Suppressor macrophage treated with lipopolysaccharide for 1 hour (primary cell): ENCODE measurements around the gene UNC45B.
"Not testable (repeated sequence)": the region's sequence is repeated elsewhere in the genome, so short reads cannot be mapped to it uniquely, and the experiment has no call there.

Experiments
- DNase-seq, 3 donors: peaks; one replicate each; pipeline ENCODE4 v3.0.0-alpha.2; 2020 to 2022

The UNC45B gene

GRCh38 chr17:35174835-35175334 lies 27.3 kb downstream of the UNC45B start:
- no peak for DNase-seq

DNA sequence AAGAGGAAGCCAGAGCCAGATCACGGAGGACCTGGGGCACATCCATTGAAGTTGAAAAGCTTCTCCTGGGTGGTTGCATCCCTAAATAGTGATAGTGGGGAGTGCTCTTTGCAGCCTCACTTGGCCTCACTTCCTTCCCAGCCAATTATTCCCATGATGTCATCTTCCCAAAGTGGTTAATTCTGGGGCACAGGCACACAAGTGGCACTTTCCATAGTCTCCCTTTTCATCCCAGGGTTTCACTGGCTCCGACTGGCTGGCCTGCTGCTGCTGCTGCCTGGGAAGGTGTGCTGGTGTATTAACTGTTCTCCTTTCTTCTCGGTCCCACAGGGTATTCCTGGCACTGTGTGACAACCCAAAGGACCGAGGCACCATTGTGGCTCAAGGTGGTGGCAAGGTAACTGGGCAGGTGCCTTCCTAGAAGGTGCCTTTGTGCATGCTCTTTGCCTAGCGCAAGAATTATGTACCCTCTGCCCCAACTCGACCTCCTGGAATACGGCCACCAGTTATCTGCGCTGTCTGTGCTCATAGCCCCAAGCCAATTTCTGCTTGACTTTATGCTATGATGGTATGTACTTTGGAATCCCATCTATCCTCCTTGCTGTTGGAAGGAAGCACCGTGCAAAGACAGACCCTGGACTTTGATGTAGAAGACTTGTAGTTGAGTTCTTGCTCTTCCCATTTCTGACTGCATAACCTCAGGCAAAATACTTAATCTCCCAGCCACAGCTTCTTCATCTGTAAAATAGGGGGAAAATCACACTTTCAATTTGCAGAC lies 28.2 kb downstream of the UNC45B start:
- DNase-seq: no peak

GRCh38 chr17:35176897-35177296 lies 29.3 kb downstream of the UNC45B start:
- no peak for DNase-seq

- not testable (repeated sequence) for DNase-seq
These were observed 31.8 kb downstream of the UNC45B start for GRCh38 chr17:35179379-35179778.

DNA sequence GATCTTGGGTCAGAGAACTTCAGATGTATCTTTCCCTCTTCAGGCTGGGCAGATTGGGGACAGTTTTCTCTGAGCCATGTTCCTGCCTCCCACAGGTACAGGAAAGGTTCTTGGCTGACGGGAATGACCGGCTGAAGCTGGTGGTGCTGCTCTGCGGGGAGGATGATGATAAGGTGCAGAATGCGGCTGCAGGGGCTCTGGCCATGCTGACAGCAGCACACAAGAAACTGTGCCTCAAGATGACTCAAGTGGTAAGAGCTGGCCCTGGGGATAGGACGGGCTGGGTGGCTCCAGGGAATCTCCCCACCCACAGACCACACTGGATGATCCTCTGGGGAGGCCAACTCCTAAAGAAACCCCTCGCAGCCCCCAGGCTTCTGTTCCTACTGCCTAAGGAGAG lies 35.7 kb downstream of the UNC45B start:
- DNase-seq: peak; percentile 69 to 86 (median 76)

DNA sequence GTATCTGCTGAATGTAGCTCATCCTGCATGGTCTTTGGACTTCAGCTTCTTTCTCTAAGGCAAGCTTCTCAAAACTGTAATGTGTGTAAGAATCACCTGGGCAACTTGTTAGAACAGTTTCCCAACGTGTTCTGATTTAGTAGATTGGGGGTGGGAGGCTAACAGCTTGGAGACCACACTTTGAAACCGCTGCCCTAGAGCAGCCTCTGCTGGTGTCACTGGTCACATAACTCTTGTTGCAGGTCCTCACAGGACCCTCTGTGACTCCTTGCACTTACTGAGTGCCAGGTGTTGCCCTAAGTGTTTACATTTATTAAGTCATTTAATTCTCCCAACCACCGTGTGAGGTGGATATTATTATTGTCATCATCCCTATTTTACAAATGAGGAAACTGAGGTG lies 36.7 kb downstream of the UNC45B start:
- DNase-seq: no peak

- peak; percentile 85 to 91 (median 90) for DNase-seq
These were observed 38.2 kb downstream of the UNC45B start for GRCh38 chr17:35185849-35186248.

- no peak for DNase-seq
These were observed 39.9 kb downstream of the UNC45B start for GRCh38 chr17:35187481-35187880.

GRCh38 chr17:35188111-35188510 lies 40.5 kb downstream of the UNC45B start:
- peak; percentile 62 to 80 (median 67) for DNase-seq

- DNase-seq: peak; percentile 80 to 94 (median 93)
These were observed 41.7 kb downstream of the UNC45B start for GRCh38 chr17:35189291-35189690.

GRCh38 chr17:35191001-35191695 lies 43.5 kb downstream of the UNC45B start:
- DNase-seq: no peak

DNA sequence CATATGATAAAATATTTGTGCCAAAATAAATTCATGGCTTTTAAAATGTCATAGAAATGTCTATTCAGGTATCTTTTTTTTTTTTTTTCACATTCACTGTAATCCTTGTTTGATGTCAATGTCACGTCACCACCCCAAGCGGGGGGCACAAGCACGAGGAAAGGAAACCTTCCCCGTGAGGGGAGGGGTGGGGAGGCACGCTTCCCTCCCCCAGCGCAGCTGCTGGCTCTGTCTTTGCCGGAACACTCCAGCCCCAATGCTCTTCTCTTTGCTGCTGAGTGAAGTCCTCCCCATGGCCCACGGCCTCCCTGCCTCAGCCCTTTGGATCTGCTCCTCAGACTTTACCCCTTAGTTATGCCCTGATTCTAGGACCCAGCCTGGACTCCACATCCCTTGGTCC lies 45.1 kb downstream of the UNC45B start:
- DNase-seq: no peak

DNA sequence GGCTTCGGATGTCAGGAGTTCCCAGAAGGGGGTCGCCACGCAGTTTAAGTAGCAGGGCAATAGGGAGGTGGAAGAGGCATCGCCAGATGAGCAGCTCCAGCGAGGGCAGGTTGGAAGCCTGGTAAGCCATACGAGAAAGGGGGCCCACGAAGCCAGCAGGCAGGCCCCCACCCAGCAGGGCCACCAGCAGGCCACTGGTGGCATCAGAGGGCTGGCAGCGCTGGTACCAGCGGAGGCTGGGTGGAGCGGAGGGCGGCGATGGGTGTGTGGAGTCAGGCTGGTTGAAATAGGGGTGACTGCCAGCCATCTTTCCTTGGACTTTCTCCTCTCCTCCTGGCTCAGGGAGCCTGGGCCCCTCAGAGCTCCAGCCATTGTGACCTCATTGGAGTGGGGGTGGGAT lies 46.4 kb downstream of the UNC45B start, which contains the start of gene SLC35G3:
TSS of gene SLC35G3 (minus strand) at position 393 of the 400 bp plus-strand sequence. CDS start at position 307, 86 bp downstream.
- DNase-seq: not testable (repeated sequence)

- not testable (repeated sequence) for DNase-seq
These were observed 47.4 kb downstream of the UNC45B start for GRCh38 chr17:35195062-35195461.

DNA sequence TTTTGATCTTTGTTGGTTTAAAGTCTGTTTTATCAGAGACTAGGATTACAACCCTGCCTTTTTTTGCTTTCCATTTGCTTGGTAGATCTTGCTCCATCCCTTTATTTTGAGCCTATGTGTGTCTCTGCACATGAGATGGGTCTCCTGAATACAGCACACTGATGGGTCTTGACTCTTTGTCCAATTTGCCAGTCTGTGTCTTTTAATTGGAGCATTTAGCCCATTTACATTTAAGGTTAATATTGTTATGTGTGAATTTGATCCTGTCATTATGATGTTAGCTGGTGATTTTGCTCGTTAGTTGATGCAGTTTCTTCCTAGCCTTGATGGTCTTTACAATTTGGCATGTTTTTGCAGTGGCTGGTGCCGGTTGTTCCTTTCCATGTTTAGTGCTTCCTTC lies 55.0 kb downstream of the UNC45B start:
- not testable (repeated sequence) for DNase-seq

- DNase-seq: no peak
These were observed 63.1 kb downstream of the UNC45B start for GRCh38 chr17:35210741-35211140.

GRCh38 chr17:35212668-35213067 lies 65.1 kb downstream of the UNC45B start:
- DNase-seq: no peak

GRCh38 chr17:35213412-35213940 lies 65.9 kb downstream of the UNC45B start:
- DNase-seq: no peak

DNA sequence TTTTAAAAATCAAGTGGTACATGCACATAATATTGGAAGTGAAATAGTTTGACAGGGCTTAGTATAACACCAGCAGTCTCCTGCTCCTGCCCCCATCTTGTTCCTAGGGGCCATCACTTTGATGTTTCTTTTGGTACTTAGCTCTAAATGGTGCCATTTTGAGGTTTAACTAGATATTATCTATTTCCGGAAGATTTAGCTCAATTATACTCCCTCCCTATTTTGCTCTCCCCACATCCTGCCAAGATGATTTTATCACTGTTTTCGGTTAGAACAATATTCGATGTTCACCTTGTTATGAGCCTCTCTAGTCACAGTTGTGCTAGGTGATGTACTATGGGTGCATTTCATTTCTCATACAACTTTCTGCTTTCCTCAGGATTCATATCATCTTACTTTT lies 66.6 kb downstream of the UNC45B start:
- no peak for DNase-seq

- peak; percentile 39 to 59 (median 53) for DNase-seq
These were observed 67.1 kb downstream of the UNC45B start for GRCh38 chr17:35214631-35215273.

DNA sequence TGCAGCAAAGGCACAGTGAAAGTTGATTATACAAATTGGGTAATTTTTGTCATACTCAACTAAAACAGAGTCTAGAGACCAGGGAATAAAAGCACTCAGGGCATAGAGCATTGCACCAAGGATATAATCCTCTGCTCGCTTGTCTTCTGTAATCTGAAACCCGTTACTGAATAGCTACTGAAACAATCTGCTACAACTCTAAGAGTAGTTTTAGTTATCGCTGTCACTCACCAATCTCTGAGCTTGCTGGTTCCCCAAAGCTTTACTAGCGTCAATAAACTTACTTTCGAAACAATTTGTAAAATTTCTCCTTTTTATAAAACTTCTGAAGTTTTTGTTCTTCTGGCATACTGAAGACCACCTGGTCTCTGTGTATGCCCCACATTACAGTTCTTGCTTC lies 69.5 kb downstream of the UNC45B start:
- DNase-seq: no peak

GRCh38 chr17:35218915-35219314 lies 71.3 kb downstream of the UNC45B start:
- peak; percentile 65 to 82 (median 75) for DNase-seq

GRCh38 chr17:35222452-35222851 lies 74.8 kb downstream of the UNC45B start:
- DNase-seq: no peak
